Activated T-cell treated with anti-CD3 and anti-CD28 coated beads for 1 hour (primary cell): ENCODE results near the gene MAGED2.
"Not testable (repeated sequence)": the region's sequence is repeated elsewhere in the genome, so short reads cannot be mapped to it uniquely, and the experiment has no call there.

Experiments
- DNase-seq: peaks from one replicate; pipeline ENCODE4 v3.0.0-alpha.2; 2020; ENCODE audit warnings: low read depth

The MAGED2 gene

DNA sequence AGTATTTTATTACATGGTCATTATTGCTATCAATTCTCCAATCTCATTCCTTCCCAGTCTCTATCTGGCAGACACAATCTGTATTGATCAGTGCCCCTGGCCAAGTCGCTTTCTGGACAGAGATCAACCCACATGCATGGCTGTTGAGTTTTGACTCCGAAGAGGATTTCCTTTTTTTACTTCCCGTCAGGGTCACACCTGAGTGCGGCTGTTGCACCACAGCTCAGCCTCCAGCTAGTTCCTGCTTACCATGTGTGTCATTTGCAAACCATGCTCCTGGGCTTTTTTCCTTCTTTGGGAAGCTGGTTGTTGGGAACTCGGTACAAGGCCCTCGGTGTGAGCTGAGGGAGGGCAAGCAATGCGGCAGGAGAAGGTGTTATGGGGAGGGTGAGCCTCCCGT, 11.7 kb downstream of the MAGED2 start:
- DNase-seq, result no peak

DNA sequence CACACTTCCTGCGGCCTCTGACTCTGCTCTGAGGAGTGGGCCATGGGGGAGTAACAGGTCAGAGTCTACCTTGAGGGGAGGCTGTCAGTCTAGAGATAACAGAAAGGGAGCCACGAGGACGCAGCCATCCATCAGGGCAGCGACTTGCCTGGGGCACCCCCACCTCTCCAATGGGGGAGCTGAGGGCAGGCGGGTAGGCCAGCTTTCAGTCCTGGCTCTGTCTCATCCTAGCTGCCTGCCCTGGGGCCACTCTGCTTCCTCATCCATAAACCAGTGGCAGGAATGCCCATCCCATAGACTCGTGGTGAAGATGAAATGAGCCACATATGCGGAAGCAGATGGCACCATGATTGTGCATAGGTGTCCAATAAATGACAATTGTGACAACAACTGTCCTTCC, 13.2 kb downstream of the MAGED2 start:
- no peak for DNase-seq

DNA sequence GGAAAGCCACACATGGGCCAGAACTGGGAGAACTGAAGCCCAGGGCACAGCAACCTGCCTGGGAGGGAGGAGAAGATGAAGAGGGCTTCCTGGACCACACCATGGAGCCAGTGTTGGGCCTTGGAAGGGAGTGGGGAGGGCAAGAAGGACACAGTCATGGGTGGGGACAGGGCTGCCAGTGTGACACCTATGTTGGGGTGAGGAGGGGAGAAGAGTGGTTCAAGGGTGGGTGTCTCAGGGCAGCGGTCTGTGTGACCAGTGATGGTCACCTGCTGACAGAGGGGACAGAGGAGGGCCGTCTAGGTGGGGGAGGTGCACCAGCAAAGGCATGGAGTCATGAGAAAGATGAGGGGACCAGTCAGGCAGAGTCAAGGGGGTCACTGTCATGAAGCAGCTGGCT, 13.8 kb downstream of the MAGED2 start:
- no peak for DNase-seq

DNA sequence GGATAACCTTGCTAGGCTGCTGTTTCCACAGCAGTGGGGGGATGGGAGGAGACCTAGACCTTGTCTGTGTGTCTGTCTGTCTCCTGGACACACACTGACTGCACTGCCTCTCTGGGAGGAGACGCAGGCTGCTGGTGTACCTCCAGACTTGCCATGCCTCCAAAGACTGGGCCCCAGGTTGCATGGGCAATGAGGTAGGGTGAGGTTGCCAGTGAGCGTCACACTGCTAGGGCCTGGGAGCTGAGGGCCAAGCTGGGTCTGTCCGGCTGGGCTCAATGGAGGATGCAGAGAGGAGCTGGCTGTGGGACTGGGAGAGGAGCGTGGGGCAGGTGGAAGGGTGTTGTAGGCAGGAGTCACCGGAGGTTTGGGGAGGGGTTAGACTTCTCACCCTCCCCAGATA, 16.6 kb downstream of the MAGED2 start:
- DNase-seq, result no peak

DNA sequence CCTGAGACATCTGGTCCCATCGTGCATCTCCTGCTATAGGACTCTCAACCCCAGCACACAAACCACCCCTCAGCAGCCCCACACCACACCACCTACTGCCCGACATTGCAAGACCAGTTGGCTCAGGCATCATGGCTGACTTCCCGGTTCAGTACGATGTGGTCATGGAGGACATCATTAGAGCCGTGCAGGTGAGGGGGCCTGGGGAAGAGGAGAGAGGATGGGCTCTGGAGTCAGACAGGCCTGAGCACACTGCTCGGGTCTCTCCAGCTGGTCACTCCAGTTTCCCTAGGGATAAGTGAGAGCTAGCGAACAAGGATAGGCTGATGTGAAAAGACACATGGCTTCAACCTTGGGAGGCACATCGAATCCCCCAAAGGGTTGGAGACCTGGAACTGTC, 17.2 kb downstream of the MAGED2 start:
- DNase-seq, result no peak

DNA sequence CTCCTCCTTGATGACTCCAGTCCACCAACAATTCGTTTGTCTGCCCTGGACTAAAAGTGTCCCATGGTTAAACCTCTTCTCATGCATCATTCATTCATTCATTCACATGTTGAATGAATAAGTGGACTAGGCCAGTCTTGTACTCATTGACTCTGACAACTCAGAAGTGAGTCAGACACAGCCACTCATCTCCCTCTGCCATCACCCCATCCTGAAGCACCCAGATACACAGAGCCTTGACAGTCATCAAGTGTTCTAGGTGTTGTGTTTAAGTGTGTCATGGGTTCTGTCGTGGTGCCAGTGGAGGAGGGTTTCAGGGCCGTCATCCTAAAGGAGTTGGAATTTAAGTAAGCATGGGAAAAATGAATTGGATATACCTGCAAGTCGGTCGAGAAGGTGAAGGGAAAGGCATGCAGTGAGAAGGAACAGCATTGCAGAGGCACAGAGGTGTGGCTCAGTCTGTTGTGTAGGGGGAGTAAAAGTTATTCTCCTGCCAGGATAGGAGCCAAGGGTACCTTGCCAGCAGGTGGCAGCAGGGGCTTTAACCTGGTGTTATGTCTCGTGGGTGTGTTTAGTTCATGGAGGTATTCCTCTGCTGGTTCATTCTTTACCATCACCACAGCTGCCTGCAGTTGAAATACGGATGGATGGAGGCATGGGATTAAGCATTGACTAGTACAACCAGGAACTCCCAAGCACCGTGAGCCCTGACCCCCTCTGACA, 18.3 kb downstream of the MAGED2 start:
- peak; percentile 6 for DNase-seq

DNA sequence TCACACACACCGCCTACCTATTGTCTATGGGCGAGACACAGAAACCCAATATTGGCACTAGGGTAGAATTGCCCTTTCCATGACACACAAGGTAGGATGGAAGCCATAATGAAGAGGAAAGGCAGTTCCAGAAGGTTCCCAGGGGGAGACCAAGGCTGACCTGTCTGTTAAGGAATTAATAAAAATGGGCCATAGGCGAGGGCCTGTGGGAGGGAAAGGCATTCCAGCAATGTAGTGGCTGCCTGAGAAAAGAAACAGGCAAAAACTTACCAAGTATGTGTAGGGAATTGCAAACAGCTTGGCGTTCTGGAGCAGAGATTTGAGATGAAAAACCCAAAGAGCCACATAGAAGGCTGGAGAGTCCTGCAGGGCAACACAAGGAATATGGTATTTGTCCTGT, 19.1 kb downstream of the MAGED2 start:
- DNase-seq, result no peak

DNA sequence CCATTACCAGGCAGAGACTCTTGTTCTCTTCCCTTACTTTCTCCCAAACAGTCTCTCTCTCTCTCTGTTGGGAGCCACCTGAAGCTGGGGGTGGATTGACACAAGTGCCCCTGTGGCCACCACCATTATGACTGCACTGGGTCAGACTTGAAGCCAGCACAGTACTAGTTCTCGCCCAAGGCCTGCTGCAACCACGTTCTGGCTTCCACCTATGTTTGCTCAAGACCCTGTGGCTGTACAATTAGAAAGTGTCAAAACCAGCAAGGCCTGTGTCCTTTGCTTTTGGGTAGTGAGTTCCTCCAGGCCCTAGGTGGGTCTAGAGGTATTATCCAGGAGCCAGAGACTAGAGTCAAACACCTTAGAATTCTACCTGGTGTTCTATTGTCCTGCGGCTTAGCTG, 31.0 kb downstream of the MAGED2 start:
- DNase-seq, result no peak

DNA sequence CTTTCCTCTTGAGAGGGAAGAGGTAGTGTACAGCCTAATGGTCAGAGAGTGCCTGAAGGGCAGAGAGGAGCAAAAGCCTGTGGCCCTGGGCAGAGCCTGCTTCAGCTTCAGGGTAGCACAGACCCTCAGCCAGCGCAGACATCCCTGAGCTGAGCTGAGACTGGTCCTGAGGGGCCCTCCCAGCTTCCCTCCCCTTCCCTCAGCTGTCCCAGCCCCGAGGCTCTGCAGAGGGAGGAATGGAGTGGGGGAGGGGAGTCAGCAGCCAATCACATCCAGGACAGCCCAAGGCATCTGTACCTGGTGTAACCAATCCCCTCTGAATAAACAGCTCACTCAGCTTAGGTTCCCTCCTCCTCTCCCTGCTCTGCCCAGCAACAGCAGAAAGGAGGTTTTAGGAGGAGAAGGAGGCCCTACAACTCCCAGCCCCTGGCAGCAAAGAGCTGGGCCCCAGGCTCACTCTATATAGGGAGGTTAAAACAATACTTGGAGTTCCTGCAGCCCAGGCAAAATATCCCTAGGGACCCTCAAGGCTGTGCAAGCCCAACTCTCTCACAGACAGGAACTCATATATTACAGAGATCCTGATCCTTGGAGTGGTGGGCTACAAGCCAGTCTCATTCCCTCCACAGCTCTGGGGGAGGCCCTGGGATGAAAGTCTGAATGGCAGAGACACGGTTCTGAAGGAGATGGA, 33.8 kb downstream of the MAGED2 start:
- DNase-seq, result not testable (repeated sequence)

DNA sequence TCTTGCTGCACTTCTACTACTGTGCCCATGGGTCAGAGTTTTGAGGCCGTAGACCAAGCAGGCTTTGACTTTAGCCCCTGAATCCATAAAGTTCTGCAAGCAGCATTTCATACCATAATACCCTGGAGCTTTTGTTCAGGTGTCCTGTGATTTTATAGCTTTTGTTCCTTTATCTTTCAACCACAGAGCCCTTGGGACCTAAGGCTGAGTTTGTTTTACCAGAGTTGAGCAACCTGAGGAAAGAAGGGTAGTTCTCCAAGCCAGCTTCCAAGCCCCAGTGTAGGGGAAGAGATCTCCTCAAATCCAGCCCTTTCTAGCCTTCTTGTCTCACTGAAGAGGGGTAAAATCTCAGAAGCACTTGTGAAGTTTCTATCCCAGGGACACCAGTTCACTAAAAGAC, 35.1 kb downstream of the MAGED2 start:
- no peak for DNase-seq

DNA sequence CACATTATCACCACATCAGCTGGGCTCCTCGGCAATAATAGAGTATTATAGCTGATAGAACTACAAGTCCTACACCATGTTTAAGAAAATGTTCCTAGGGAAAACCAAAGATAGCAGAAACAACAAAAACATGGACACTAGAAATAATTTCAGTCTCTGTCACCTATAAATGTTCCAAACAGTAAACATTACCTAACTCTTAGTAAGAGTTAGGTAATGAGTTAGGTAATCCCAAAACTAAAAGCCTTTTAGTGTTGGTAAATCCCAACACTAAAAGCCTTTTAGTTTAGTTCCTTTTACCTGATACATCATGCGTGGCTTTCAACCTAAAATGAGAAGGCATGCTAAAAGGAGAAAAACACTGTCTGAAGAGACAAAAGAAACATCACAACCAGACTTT, 35.5 kb downstream of the MAGED2 start:
- no peak for DNase-seq

DNA sequence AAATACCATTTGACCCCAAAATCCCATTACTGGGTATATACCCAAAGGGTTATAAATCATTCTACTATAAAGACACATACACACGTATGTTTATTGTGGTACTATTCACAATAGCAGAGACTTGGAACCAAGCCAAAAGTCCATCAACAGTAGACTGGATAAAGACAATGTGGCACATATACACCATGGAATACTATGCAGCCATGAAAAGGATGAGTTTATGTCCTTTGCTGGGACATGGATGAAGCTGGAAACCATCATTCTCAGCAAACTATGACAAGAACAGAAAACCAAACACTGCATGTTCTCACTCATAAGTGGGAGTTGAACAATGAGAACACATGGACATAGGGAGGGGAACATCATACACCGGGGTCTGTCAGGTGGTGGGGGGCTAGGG, 40.2 kb downstream of the MAGED2 start:
- DNase-seq, result not testable (repeated sequence)

DNA sequence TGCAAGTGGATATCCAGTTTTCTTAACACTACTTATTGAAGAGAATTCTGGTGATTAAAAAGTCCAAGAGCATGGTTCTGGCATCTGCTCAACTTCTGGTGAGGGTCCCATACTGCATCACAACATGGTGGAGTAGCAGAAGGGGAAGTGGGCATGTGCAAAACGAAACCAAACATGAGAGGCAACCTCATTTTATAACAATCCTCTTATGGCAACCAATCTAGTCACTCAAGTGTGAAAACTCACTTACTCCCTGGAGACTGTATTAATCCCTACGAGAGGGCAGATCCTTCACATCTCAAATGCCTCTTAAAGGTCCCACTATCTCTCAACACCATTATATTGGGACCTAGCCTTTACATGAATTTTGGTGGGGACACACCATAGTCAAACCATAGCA, 57.7 kb downstream of the MAGED2 start:
- DNase-seq, result no peak
